NB4 (cell line): ENCODE results near the gene LMTK3.

ENCODE experiments used
- DNase-seq: peaks from one replicate; pipeline ENCODE4 v3.0.0; 2010; ENCODE audit warnings: low read depth
- H3K4me3 ChIP-seq: one replicate; pipeline ENCODE4 v1.5.1; 2011; ENCODE audit warnings: mild to moderate bottlenecking, low read depth, low read length, moderate library complexity
- CTCF ChIP-seq: IDR thresholded peaks from one replicate; pipeline ENCODE4 v1.5.1; 2012; ENCODE audit warnings: low read depth, low read length
- MAX ChIP-seq: IDR thresholded peaks from 2 replicates; pipeline ENCODE4 v1.6.1; 2011; ENCODE audit warnings: low read depth, low read length
- MYC ChIP-seq: IDR thresholded peaks from 2 replicates; pipeline ENCODE4 v1.6.1; 2011; ENCODE audit warnings: low read depth, low read length
- POLR2A ChIP-seq: IDR thresholded peaks from 2 replicates; pipeline ENCODE4 v1.6.1; 2011; ENCODE audit warnings: mild to moderate bottlenecking; ENCODE audit not compliant: insufficient read length; ENCODE audit errors: extremely low read depth

LMTK3 gene

GRCh38 chr19:48436586-48436985 is 75.0 kb downstream of the LMTK3 start:
- no peak overlapping the region for H3K4me3 ChIP-seq
- peak; percentile 19 for DNase-seq
- no peak for TF ChIP-seq MYC
- TF ChIP-seq POLR2A, result no peak
- TF ChIP-seq MAX, result no peak
- TF ChIP-seq CTCF, result no peak
